Measurements from ENCODE around the gene TMEM101. TPM values are rescaled to one million over a fixed set of nuclear protein-coding genes. Genes with fewer than 3 reads are reported as not detected.
"Not testable (repeated sequence)": the region's sequence is repeated elsewhere in the genome, so short reads cannot be mapped to it uniquely, and the experiment has no call there.

The TMEM101 gene
- total RNA-seq, 1 experiment from 2014 or later = 12.7 TPM

DNA sequence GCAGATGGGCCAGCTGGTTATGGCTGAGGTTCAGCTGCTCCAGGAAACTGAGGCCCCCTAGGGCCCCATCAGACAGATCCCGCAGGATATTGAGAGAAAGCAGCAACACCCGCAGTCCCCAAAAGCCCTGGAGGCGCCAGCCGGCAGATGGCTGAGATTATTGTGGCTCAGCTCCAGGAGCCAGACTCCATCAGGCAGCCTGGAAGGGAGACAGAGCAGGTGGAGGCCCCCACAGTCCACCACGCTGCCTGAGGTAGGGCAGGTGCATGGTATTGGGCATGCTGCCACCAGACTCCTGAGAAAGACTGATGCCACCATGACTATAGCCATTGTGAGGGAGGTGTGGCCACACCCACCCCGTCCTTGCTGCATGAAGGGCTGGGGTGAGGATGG lies 9.5 kb upstream of the TMEM101 start:
- no peaks in the 10 kb centered on the region for H3K4me1 ChIP-seq (ENCODE audit: insufficient read depth, low read length, poor library complexity, severe bottlenecking)
- no TSS peak for BruUV-seq (replicated peaks)
- no peaks in the 10 kb centered on the region for H3K36me3 ChIP-seq (ENCODE audit: insufficient read depth, low read length, poor library complexity, severe bottlenecking)
- no peaks in the 10 kb centered on the region for H3K9me3 ChIP-seq (ENCODE audit: low read depth, low read length, poor library complexity, severe bottlenecking)
- H3K27ac ChIP-seq (ENCODE audit: low read depth, low read length, poor library complexity, severe bottlenecking) = no peak overlapping the region
- H3K27me3 ChIP-seq (replicated peaks; ENCODE audit: insufficient read depth, low read depth, low read length, poor library complexity) = no peaks in the 10 kb centered on the region
- ChIA-PET CTCF (no interaction called here), POLR2A (ENCODE audit: low non-redundant PET) (no interaction called here)
- intact Hi-C loops (cut with micrococcal nuclease; ENCODE audit: unreplicated experiment) = no loop called here
- DNase-seq (ENCODE audit: low spot score) = no peak
- TF ChIP-seq EZH2 (IDR thresholded peaks at IDR 0.05; ENCODE audit: borderline replicate concordance, low read depth, low read length, poor library complexity, severe bottlenecking) (no peak), CTCF (conservative IDR thresholded peaks at IDR 0.05; ENCODE audit: low read depth, low read length) (no peak)
- no peak overlapping the region for H3K4me3 ChIP-seq (ENCODE audit: low read depth, low read length, poor library complexity, severe bottlenecking)

DNA sequence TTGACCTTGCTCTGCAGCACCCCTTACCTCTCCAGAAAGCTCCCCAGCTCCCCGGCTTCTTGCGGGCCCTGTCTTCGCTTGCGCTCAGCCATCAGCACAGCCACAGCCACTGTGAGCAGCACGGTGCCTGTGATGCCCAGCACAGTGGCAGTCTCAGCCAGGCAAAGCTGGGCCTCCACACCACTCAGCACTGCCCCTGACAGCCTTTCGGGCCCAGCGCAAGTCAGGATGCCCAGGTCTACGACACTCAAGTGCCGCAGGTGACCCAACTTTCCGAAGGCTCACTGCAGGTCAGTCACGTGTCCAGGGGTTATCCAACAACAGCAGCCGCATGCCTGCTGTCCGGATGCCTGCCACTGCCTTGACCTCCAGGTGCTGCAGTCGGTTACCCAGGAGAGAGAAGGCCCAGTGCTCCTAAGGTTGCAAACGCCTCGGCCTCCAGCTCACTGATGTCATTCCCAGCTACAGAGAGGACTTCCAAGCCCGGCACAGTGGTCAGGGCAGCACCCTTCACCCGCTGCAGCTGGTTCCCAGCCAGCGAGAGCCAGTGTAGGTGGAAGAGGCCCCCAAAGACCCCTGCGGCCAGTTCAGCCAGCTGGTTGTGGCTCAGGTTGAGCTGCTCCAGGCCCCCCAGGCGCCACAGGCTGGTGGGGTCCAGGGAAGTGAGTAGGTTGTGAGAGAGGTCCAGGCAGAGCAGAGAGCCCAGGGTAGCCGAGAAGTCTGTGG lies 8.9 kb upstream of the TMEM101 start:
- Histone ChIP-seq H3K4me1 (ENCODE audit: insufficient read depth, low read length, poor library complexity, severe bottlenecking) (no peaks in the 10 kb centered on the region), H3K27ac (ENCODE audit: low read depth, low read length, poor library complexity, severe bottlenecking) (no peak overlapping the region), H3K9me3 (ENCODE audit: low read depth, low read length, poor library complexity, severe bottlenecking) (no peaks in the 10 kb centered on the region), H3K36me3 (ENCODE audit: insufficient read depth, low read length, poor library complexity, severe bottlenecking) (no peaks in the 10 kb centered on the region), H3K27me3 (replicated peaks; ENCODE audit: insufficient read depth, low read depth, low read length, poor library complexity) (no peaks in the 10 kb centered on the region), H3K4me3 (ENCODE audit: low read depth, low read length, poor library complexity, severe bottlenecking) (no peak overlapping the region)
- BruUV-seq (replicated peaks) = no TSS peak
- CTCF ChIA-PET = no interaction called here
- no peak for DNase-seq (ENCODE audit: low spot score)
- TF ChIP-seq CTCF (conservative IDR thresholded peaks at IDR 0.05; ENCODE audit: low read depth, low read length) = no peak
- TF ChIP-seq EZH2 (IDR thresholded peaks at IDR 0.05; ENCODE audit: borderline replicate concordance, low read depth, low read length, poor library complexity, severe bottlenecking) = no peak
- POLR2A ChIA-PET (ENCODE audit: low non-redundant PET) = no interaction called here
- intact Hi-C loops (cut with micrococcal nuclease; ENCODE audit: unreplicated experiment) = no loop called here

- intact Hi-C loops (cut with micrococcal nuclease; ENCODE audit: unreplicated experiment) = no loop called here
- ChIA-PET CTCF (no interaction called here), POLR2A (ENCODE audit: low non-redundant PET) (interaction anchor here (0.6 to 1.0 kb wide), 2 partner anchors 16 to 20 kb away, joined by 4 to 7 read pairs; no protein-coding TSS in a partner anchor)
- no peak overlapping the region for H3K27ac ChIP-seq (ENCODE audit: low read depth, low read length, poor library complexity, severe bottlenecking)
- TF ChIP-seq CTCF (conservative IDR thresholded peaks at IDR 0.05; ENCODE audit: low read depth, low read length) (no peak), EZH2 (IDR thresholded peaks at IDR 0.05; ENCODE audit: borderline replicate concordance, low read depth, low read length, poor library complexity, severe bottlenecking) (no peak)
- no peaks in the 10 kb centered on the region for H3K9me3 ChIP-seq (ENCODE audit: low read depth, low read length, poor library complexity, severe bottlenecking)
- H3K4me3 ChIP-seq (ENCODE audit: low read depth, low read length, poor library complexity, severe bottlenecking) = no peak overlapping the region
- H3K27me3 ChIP-seq (replicated peaks; ENCODE audit: insufficient read depth, low read depth, low read length, poor library complexity) = no peaks in the 10 kb centered on the region
- DNase-seq (ENCODE audit: low spot score) = no peak
- no peaks in the 10 kb centered on the region for H3K4me1 ChIP-seq (ENCODE audit: insufficient read depth, low read length, poor library complexity, severe bottlenecking)
- BruUV-seq (replicated peaks) = no TSS peak
- no peaks in the 10 kb centered on the region for H3K36me3 ChIP-seq (ENCODE audit: insufficient read depth, low read length, poor library complexity, severe bottlenecking)
Observed at GRCh38 chr17:44022246-44022645, 7.5 kb upstream of the TMEM101 start.

GRCh38 chr17:44021227-44021626 lies 6.5 kb upstream of the TMEM101 start:
- POLR2A ChIA-PET (ENCODE audit: low non-redundant PET); BruUV-seq (replicated peaks); H3K9me3 ChIP-seq (ENCODE audit: low read depth, low read length, poor library complexity, severe bottlenecking); H3K27ac ChIP-seq (ENCODE audit: low read depth, low read length, poor library complexity, severe bottlenecking); H3K27me3 ChIP-seq (replicated peaks; ENCODE audit: insufficient read depth, low read depth, low read length, poor library complexity); intact Hi-C loops (cut with micrococcal nuclease; ENCODE audit: unreplicated experiment); H3K4me1 ChIP-seq (ENCODE audit: insufficient read depth, low read length, poor library complexity, severe bottlenecking); CTCF ChIA-PET; DNase-seq (ENCODE audit: low spot score); H3K36me3 ChIP-seq (ENCODE audit: insufficient read depth, low read length, poor library complexity, severe bottlenecking); H3K4me3 ChIP-seq (ENCODE audit: low read depth, low read length, poor library complexity, severe bottlenecking): not testable (repeated sequence)

All from A673 (cell line).